GM18499 (cell line): ENCODE data around the gene RAB32.

ENCODE experiments used
- ATAC-seq: cut with Tn5 transposase; IDR thresholded peaks from one replicate; pipeline ENCODE4 v1.9.1; 2021; ENCODE audit warnings: moderate number of reproducible peaks; ENCODE audit not compliant: insufficient read depth, unreplicated experiment

Gene RAB32

DNA sequence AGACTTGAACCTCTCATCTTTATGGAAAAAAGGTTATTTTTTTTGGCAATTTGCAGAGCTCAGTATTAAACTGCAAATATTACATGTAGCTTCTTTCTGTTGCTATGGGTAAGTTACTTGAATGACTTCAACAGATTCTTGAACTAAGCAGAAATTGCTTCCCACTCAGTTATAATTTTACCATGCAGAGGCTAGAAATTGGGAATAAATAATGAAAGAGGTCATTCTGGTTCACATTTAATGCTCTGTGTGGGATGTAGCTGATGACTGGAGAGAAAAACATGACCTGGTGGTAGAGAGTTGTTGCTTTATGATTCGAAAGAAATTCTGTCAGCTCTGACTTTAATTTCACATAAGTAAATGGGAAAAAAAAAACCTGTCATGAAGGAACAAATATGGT, 38.3 kb downstream of the RAB32 start:
- no peak for ATAC-seq

GRCh38 chr6:146582857-146583256, 39.2 kb downstream of the RAB32 start:
- no peak for ATAC-seq

- no peak for ATAC-seq
Measured at GRCh38 chr6:146583966-146584365, 40.3 kb downstream of the RAB32 start.

DNA sequence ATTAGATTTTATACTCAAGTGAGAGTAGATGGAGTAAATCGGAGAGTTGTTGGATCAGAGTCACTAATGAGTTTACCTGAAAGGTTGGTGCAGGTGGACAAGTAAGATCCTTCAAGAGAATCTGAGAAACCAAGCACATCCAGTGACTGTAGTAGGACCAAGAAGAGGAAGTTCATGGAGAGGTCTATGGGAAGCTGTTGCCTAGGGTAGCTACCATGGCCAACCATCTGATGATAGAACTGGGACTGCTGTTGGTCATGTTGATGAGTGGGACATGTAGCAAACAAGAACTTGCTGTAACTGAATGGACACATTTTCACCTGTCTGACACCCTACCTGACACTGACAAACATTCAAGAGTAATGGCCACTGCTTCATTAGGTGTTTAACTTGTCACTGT, 43.8 kb downstream of the RAB32 start:
- ATAC-seq = no peak

GRCh38 chr6:146590492-146590891, 46.9 kb downstream of the RAB32 start:
- ATAC-seq = no peak

DNA sequence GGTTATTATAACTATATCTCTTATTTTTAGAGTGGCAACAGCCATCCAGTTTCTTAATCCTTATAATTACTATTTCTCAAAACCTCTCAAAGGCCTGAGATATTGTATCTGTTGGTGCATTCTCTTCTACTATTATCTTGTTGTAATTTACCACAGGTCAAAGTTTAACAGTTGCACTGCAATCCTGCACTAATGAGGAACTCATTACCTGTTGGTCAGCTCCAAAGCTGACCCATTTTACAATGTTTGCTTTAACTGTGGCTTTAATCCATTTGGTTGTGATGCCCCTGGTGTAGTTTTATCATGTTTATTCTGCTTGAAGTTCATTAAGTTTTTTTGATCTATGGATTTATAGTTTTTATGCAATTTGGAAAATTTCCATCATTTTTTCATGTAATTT, 48.8 kb downstream of the RAB32 start:
- ATAC-seq = no peak

- ATAC-seq = no peak
Measured at GRCh38 chr6:146593986-146594385, 50.4 kb downstream of the RAB32 start.

- no peak for ATAC-seq
Measured at GRCh38 chr6:146594495-146594894, 50.9 kb downstream of the RAB32 start.

GRCh38 chr6:146595972-146596731, 52.5 kb downstream of the RAB32 start:
- no peak for ATAC-seq

GRCh38 chr6:146598772-146599405, 55.3 kb downstream of the RAB32 start, which contains the start of gene ADGB:
Gene ADGB (plus strand): TSS chr6:146598972. CDS start chr6:146599041, 69 bp downstream.
- ATAC-seq = no peak

GRCh38 chr6:146601352-146601751, 57.7 kb downstream of the RAB32 start:
- ATAC-seq = no peak

GRCh38 chr6:146602526-146602925, 58.9 kb downstream of the RAB32 start:
- no peak for ATAC-seq
